NCI-H1436 (cell line): ENCODE data around the gene ZNF544.
A peak's percentile ranks its signal among the peaks of the same experiment; 100 is the strongest.
"Not testable (repeated sequence)": the region's sequence is repeated elsewhere in the genome, so short reads cannot be mapped to it uniquely, and the experiment has no call there.

ENCODE experiments used
- DNase-seq: peaks from one replicate; lab custom pipeline; 2025; lab: John Stamatoyannopoulos, UW

ZNF544 gene

GRCh38 chr19:58305065-58305931 lies 76.6 kb downstream of the ZNF544 start, which contains the start of gene ERVK3-1:
Gene ERVK3-1 (plus strand): TSS chr19:58305377. CDS start chr19:58312169, 6,792 bp downstream.
- DNase-seq: peak; percentile 94

- no peak for DNase-seq
These were observed 77.2 kb downstream of the ZNF544 start for GRCh38 chr19:58305932-58306323.

- no peak for DNase-seq
These were observed 79.0 kb downstream of the ZNF544 start for GRCh38 chr19:58307736-58308135.

GRCh38 chr19:58310685-58311084 lies 82.0 kb downstream of the ZNF544 start:
- not testable (repeated sequence) for DNase-seq

GRCh38 chr19:58311345-58311865 lies 82.7 kb downstream of the ZNF544 start:
- DNase-seq: no peak
